Transverse colon (tissue), 4 donors: ENCODE results near the gene RAP1GAP2. TPM values are rescaled to one million over a fixed set of nuclear protein-coding genes. Genes with fewer than 3 reads are reported as not detected.
"Not testable (repeated sequence)": the region's sequence is repeated elsewhere in the genome, so short reads cannot be mapped to it uniquely, and the experiment has no call there.

ENCODE experiments used
- DNase-seq: peaks from one replicate; pipeline ENCODE4 v3.0.0-alpha.2; 2019
- H3K27ac ChIP-seq, 4 donors: fragments of 200-600 bp; sonication (generic); 2 replicates each; pipeline ENCODE4 v1.5.1; 2016 to 2018; ENCODE audit warnings: inconsistent platforms in 4 of 4
- H3K27me3 ChIP-seq: fragments of 200-600 bp; sonication (generic); 2 replicates; pipeline ENCODE4 v1.5.1; 2017; ENCODE audit warnings: inconsistent platforms
- H3K36me3 ChIP-seq, 4 donors: fragments of 200-600 bp; sonication (generic); 2 replicates each; pipeline ENCODE4 v1.5.1; 2017 to 2019; ENCODE audit warnings: inconsistent platforms in 4 of 4
- H3K4me1 ChIP-seq, 4 donors: fragments of 200-600 bp; sonication (generic); 2 replicates each; pipeline ENCODE4 v1.5.1; 2017 to 2020; ENCODE audit warnings: inconsistent platforms in 4 of 4
- H3K4me3 ChIP-seq, 4 donors: fragments of 200-600 bp; sonication (generic); 1 replicate in 1 of 4; 2 replicates in 3 of 4; pipeline versions ENCODE4 v1.5.1 to v1.6.1; 2017 to 2019; ENCODE audit warnings: inconsistent platforms in 4 of 4
- H3K9me3 ChIP-seq, 2 donors: fragments of 200-600 bp; sonication (generic); 2 replicates each; pipeline ENCODE4 v1.5.1; 2017 to 2019; ENCODE audit warnings: inconsistent platforms in 2 of 2
- CTCF ChIP-seq, 5 experiments: fragments of 200-600 bp in 3 of 5; fragments of 450-650 bp in 2 of 5; sonication (generic) in 3 of 5; IDR thresholded peaks; 1 replicate in 2 of 5; 2 replicates in 3 of 5; pipeline ENCODE4 v1.5.1; 2016 to 2017; ENCODE audit warnings: antibody characterized with exemption in 5 of 5, inconsistent platforms in 3 of 5, mild to moderate bottlenecking in 2 of 5, moderate library complexity in 1 of 5
- EP300 ChIP-seq: sonication (generic); formaldehyde crosslinking; IDR thresholded peaks from one replicate; pipeline ENCODE4 v1.6.1; 2017; ENCODE audit warnings: antibody characterized with exemption, low read depth
- POLR2A ChIP-seq: fragments of 450-650 bp; IDR thresholded peaks from one replicate; pipeline ENCODE4 v1.6.1; 2016; ENCODE audit warnings: antibody characterized with exemption, mild to moderate bottlenecking, moderate library complexity
- POLR2AphosphoS5 ChIP-seq, 3 donors: sonication (generic); formaldehyde crosslinking; IDR thresholded peaks; one replicate each; pipeline ENCODE4 v1.6.1; 2016; ENCODE audit warnings: antibody characterized with exemption in 3 of 3
- WGBS, 2 donors: methylation state at CpG; one replicate each; pipeline ENCODE4 v1.1.5; 2018; ENCODE audit warnings: low coverage in 1 of 2; 5-methylcytosine and 5-hydroxymethylcytosine counted together
- in situ Hi-C, 4 donors: fragments of 200-750 bp; cut with MboI; loops; one replicate each; pipeline versions ENCODE4 v1.15.0 to v1.15.1; 2017; ENCODE audit warnings: low sequenced_read_pairs in 3 of 4, low pct_ligation_motif_present in 1 of 4, low pct_unique_long_range_greater_than_20kb in 1 of 4
- intact Hi-C: fragments of 100-400 bp; cut with DNase I; formaldehyde crosslinking; loops from one replicate; pipeline ENCODE4 v1.15.1; 2023; ENCODE audit warnings: low total_unique reads
- total RNA-seq, 4 donors: library from RNA; depleted of rRNA; stranded (reverse); fragments of >200 nt; gene quantifications; one replicate each; pipeline ENCODE4 v1.1.0, GENCODE V29; 2016

The RAP1GAP2 gene
- total RNA-seq, 4 donors from 2014 or later, result 23.0 to 39.6 (median 33.9) TPM

- TF ChIP-seq POLR2A (no peak), EP300 (no peak), CTCF (IDR thresholded peaks at IDR 0.05) (no peak), POLR2AphosphoS5 (IDR thresholded peaks at IDR 0.05) (no peak)
- Histone ChIP-seq H3K27ac (no peak overlapping the region), H3K9me3 (no peaks in the 10 kb centered on the region), H3K36me3 (no peaks in the 10 kb centered on the region), H3K27me3 (peaks cover 33% of the 10 kb centered on the region), H3K4me1 (peaks cover 0 to 15% (median 9%) of the 10 kb centered on the region in 4 donors), H3K4me3 (no peak overlapping the region)
- WGBS, 2 donors, result 60 to 86% methylated on average over 1 to 7 of the region's 7 CpGs
- intact Hi-C loops, result no loop called here
- in situ Hi-C loops, result no loop called here
- DNase-seq, result no peak
These were observed 16.7 kb upstream of the RAP1GAP2 start for GRCh38 chr17:2779545-2779944.

GRCh38 chr17:2780256-2780655, 16.0 kb upstream of the RAP1GAP2 start:
- Histone ChIP-seq H3K4me3 (no peak overlapping the region), H3K27me3 (peaks cover 27% of the 10 kb centered on the region), H3K27ac (no peak overlapping the region), H3K9me3 (no peaks in the 10 kb centered on the region), H3K4me1 (peaks cover 0 to 15% (median 9%) of the 10 kb centered on the region in 4 donors), H3K36me3 (no peaks in the 10 kb centered on the region)
- intact Hi-C loops, result no loop called here
- in situ Hi-C loops, result no loop called here
- DNase-seq, result no peak
- 54% methylated on average over 12 of the region's 12 CpGs; no CpG with 5 or more reads in 1 of the 2 donors for WGBS, 2 donors
- TF ChIP-seq POLR2A (no peak), CTCF (IDR thresholded peaks at IDR 0.05) (no peak), POLR2AphosphoS5 (IDR thresholded peaks at IDR 0.05) (no peak), EP300 (no peak)

- peaks cover 20% of the 10 kb centered on the region for H3K27me3 ChIP-seq
- 82% methylated on average over 9 of the region's 9 CpGs; no CpG with 5 or more reads in 1 of the 2 donors for WGBS, 2 donors
- no peaks in the 10 kb centered on the region for H3K36me3 ChIP-seq
- H3K9me3 ChIP-seq, result no peaks in the 10 kb centered on the region
- no peak overlapping the region for H3K4me3 ChIP-seq
- DNase-seq, result no peak
- intact Hi-C loops, result no loop called here
- TF ChIP-seq POLR2A (no peak), CTCF (IDR thresholded peaks at IDR 0.05) (no peak), EP300 (no peak), POLR2AphosphoS5 (IDR thresholded peaks at IDR 0.05) (no peak)
- in situ Hi-C loops, result no loop called here
- H3K4me1 ChIP-seq, result peaks cover 0 to 14% (median 10%) of the 10 kb centered on the region in 4 donors
- no peak overlapping the region for H3K27ac ChIP-seq
These were observed 15.2 kb upstream of the RAP1GAP2 start for GRCh38 chr17:2780931-2781454.

GRCh38 chr17:2781598-2781997, 14.6 kb upstream of the RAP1GAP2 start:
- H3K4me3 ChIP-seq, H3K27ac ChIP-seq, H3K36me3 ChIP-seq, DNase-seq, H3K9me3 ChIP-seq, in situ Hi-C loops, intact Hi-C loops: not testable (repeated sequence)
- Histone ChIP-seq H3K27me3 (peaks cover 15% of the 10 kb centered on the region), H3K4me1 (peaks cover 0 to 16% (median 11%) of the 10 kb centered on the region in 4 donors)
- WGBS, 2 donors, result 80 to 91% methylated on average over 1 to 15 of the region's 15 CpGs

GRCh38 chr17:2782055-2782454, 14.2 kb upstream of the RAP1GAP2 start:
- peaks cover 11% of the 10 kb centered on the region for H3K27me3 ChIP-seq
- DNase-seq, result no peak
- 61 to 62% methylated on average over 2 to 6 of the region's 6 CpGs for WGBS, 2 donors
- TF ChIP-seq POLR2AphosphoS5 (IDR thresholded peaks at IDR 0.05), result no peak
- no peaks in the 10 kb centered on the region for H3K9me3 ChIP-seq
- H3K36me3 ChIP-seq, result no peaks in the 10 kb centered on the region
- no peak overlapping the region for H3K27ac ChIP-seq
- peaks cover 0 to 13% (median 7%) of the 10 kb centered on the region in 4 donors for H3K4me1 ChIP-seq
- intact Hi-C loops, result no loop called here
- no peak overlapping the region for H3K4me3 ChIP-seq
- in situ Hi-C loops, result no loop called here
